ENCODE results near the gene EDAR.

EDAR gene

GRCh38 chr2:108958632-108959341 is 30.2 kb downstream of the EDAR start:
- Histone ChIP-seq H3K9ac (no peak overlapping the region), H3K9me3 (ENCODE audit: control insufficient read depth, low read length) (no peaks in the 10 kb centered on the region), H3K4me2 (ENCODE audit: low read length) (no peak overlapping the region), H3K27me3 (ENCODE audit: control insufficient read depth, insufficient read depth, low read length) (no peaks in the 10 kb centered on the region), H3K36me3 (ENCODE audit: control insufficient read depth, insufficient read depth, low read length) (no peaks in the 10 kb centered on the region), H3K79me2 (no peaks in the 10 kb centered on the region), H3K4me3 (ENCODE audit: low read depth, low read length) (no peak overlapping the region), H3K4me1 (no peaks in the 10 kb centered on the region), H3K27ac (no peak overlapping the region), H2AFZ (no peak overlapping the region)
- TF ChIP-seq CTCF (IDR thresholded peaks at IDR 0.05): no peak

GRCh38 chr2:108958002-108958401 is 31.0 kb downstream of the EDAR start:
- Histone ChIP-seq H3K27ac (no peak overlapping the region), H3K4me2 (ENCODE audit: low read length) (no peak overlapping the region), H3K9me3 (ENCODE audit: control insufficient read depth, low read length) (no peaks in the 10 kb centered on the region), H3K4me3 (ENCODE audit: low read depth, low read length) (no peak overlapping the region), H2AFZ (no peak overlapping the region), H3K79me2 (no peaks in the 10 kb centered on the region), H3K36me3 (ENCODE audit: control insufficient read depth, insufficient read depth, low read length) (no peaks in the 10 kb centered on the region), H3K4me1 (no peaks in the 10 kb centered on the region), H3K9ac (no peak overlapping the region), H3K27me3 (ENCODE audit: control insufficient read depth, insufficient read depth, low read length) (no peaks in the 10 kb centered on the region)
- TF ChIP-seq CTCF (IDR thresholded peaks at IDR 0.05): no peak

GRCh38 chr2:108956375-108956774 is 32.6 kb downstream of the EDAR start:
- Histone ChIP-seq H3K9me3 (ENCODE audit: control insufficient read depth, low read length) (no peaks in the 10 kb centered on the region), H2AFZ (no peak overlapping the region), H3K4me2 (ENCODE audit: low read length) (no peak overlapping the region), H3K27ac (no peak overlapping the region), H3K36me3 (ENCODE audit: control insufficient read depth, insufficient read depth, low read length) (no peaks in the 10 kb centered on the region), H3K27me3 (ENCODE audit: control insufficient read depth, insufficient read depth, low read length) (no peaks in the 10 kb centered on the region), H3K4me3 (ENCODE audit: low read depth, low read length) (no peak overlapping the region), H3K79me2 (no peaks in the 10 kb centered on the region), H3K9ac (no peak overlapping the region), H3K4me1 (no peaks in the 10 kb centered on the region)
- TF ChIP-seq CTCF (IDR thresholded peaks at IDR 0.05): no peak

GRCh38 chr2:108950369-108951135 is 38.5 kb downstream of the EDAR start:
- Histone ChIP-seq H3K79me2 (no peaks in the 10 kb centered on the region), H3K4me1 (no peaks in the 10 kb centered on the region), H3K9me3 (ENCODE audit: control insufficient read depth, low read length) (no peaks in the 10 kb centered on the region), H3K4me2 (ENCODE audit: low read length) (no peak overlapping the region), H2AFZ (no peak overlapping the region), H3K27ac (no peak overlapping the region), H3K36me3 (ENCODE audit: control insufficient read depth, insufficient read depth, low read length) (no peaks in the 10 kb centered on the region), H3K27me3 (ENCODE audit: control insufficient read depth, insufficient read depth, low read length) (no peaks in the 10 kb centered on the region), H3K4me3 (ENCODE audit: low read depth, low read length) (no peak overlapping the region), H3K9ac (no peak overlapping the region)
- TF ChIP-seq CTCF (IDR thresholded peaks at IDR 0.05): no peak

Data from parathyroid adenoma (tissue), 2 donors.